HG03103 (cell line): Measurements from ENCODE around the gene PPP3R1.
"Not testable (repeated sequence)": the region's sequence is repeated elsewhere in the genome, so short reads cannot be mapped to it uniquely, and the experiment has no call there.

Experiments
- ATAC-seq: cut with Tn5 transposase; IDR thresholded peaks from one replicate; pipeline ENCODE4 v1.9.1; 2021; ENCODE audit warnings: low read depth; ENCODE audit not compliant: unreplicated experiment

PPP3R1 gene

DNA sequence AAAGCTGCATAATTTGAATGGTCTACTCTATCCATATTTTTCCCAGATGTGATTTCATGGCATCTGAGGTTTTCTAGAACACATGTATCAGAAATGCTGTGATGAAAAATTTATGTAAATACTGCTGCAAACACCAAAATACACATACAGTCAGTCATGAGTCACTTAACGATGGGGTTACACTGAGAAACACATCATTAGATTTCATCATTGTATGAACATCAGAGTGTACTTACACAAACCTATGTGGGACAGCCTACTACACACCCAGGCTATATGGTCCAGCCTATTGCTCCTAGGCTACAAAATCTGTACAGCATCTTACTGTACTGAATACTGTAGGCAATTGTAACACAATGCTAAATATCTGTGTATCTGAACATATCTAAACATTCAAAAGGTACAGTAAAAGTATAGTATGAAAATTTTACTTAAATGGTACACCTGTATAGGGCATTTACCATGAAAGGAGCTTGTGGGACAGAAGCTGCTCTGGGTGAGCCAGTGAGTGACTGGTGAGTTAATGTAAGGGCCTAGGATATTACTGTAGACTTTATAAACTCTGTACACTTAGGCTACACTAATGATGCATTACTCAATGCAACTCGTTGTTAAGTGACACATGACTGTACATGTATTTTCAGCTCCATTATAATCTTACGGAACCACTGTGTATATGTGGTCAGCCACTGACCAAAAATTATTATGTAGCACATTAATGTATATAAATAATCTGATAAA is 61.2 kb downstream of the PPP3R1 start:
- no peak for ATAC-seq

DNA sequence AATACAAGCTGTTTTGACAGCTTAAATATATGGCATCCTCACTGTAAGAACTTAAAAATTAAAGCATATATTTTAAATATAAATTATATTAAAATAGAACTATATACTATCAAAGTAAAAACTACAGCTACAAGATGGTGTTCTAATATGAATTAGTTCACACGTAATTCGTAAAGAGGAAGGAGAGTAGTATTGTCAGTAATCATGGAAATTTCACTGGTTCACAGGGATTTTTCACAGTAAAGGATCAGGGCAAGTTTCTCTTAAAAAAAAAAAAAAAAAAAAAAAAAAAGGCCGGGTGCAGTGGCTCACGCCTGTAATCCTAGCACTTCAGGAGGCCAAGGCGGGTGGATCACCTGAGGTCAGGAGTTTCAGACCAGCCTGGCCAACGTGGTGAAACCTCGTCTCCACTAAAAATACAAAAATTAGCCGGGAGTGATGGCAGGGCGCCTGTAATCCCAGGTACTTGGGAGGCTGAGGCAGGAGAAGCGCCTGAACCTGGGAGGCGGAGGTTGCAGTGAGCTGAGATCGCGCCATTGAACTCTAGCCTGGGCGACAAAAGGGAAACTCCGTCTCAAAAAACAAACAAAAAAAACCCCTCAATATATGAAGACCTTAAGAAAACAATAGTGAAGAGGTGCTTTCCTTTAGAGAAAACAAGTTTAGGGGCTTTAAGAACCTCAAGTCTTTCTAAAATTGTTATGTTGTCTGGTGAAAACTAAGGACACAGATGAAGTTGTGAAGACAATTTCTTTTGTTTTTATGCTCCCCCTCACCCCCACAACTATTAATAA is 62.1 kb downstream of the PPP3R1 start:
- ATAC-seq, result no peak

DNA sequence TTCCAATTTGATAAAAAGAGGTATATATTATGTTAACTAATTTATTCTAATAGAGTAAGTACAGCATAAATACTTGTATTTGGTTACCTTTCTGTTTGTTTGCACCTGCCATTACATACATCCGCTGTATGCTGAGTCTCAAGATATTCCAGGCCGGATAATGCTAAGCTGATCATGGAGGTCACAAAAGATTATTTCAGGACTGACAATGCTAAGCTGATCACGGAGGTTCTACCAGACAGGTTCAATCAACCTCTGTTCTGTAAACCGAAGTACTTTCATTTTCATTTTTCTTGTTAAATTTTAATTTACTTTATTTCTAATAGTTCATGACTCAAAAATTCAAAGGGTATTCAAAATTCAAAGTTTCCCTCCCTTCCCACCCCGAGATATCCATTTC is 63.5 kb downstream of the PPP3R1 start:
- no peak for ATAC-seq

DNA sequence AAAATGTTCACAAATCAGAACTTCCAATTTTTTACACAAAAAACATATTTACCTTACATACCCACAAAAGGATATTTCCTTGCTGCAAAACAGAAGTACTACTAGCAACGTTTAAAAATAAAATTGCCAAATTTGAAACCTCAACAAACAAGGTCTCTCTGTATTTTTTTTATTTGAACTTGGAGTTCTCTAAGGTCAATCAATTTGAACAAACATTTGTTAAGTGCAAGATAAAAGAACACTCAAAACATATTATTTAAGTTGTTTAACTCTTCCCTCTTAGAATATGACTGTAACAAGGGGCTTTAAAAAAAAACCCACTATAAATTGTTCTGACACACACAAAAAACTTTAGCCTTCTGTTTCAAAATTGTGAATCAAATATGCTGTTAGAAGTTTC is 65.0 kb downstream of the PPP3R1 start:
- ATAC-seq, result no peak

DNA sequence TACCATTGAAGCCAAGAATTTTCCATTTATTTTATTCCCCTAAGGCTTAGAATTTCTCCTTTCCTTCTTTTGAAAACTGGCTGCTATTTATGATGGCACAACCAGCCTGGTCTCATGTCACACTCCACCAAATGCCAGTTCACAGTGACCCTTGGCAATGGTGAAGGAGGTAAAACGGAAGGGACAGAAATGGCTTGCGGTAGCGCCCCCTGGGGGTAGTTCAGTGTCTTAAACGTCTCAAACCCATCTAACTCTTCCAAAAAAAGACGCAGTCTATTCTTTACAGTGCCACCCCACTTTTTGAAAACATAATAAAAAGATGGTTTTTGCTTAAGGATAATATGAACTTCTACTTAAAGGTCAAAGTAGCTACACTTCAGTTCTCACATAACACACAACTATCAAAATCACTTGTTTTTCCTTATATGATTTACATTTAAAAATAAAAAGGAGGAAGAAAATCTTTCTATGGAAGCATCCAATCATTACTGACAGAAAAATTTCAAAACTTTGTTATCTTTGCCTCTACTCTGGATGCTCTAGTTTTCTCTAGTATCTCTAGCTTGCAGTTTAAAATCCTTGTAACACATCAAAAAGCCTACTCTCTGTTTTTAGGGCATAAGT is 66.7 kb downstream of the PPP3R1 start:
- ATAC-seq, result no peak

DNA sequence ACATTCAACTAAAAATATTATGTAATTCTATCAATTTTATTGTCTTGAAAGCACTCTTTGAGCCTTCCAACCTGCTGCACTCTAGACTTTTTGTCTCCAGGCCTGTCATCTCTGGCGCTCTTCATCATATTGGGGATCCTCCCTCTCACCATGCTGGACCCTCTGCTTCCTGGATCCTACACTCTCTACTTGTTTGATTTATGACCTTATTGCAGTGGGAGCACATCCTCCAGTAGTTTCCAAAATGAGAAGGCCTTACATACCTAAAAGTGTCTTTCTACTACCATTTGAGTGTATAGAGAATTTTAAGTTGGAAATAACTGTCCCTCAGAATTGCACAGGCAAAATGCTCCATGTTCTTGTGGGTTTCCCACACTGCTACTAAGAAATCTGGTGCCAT is 69.4 kb downstream of the PPP3R1 start:
- no peak for ATAC-seq

DNA sequence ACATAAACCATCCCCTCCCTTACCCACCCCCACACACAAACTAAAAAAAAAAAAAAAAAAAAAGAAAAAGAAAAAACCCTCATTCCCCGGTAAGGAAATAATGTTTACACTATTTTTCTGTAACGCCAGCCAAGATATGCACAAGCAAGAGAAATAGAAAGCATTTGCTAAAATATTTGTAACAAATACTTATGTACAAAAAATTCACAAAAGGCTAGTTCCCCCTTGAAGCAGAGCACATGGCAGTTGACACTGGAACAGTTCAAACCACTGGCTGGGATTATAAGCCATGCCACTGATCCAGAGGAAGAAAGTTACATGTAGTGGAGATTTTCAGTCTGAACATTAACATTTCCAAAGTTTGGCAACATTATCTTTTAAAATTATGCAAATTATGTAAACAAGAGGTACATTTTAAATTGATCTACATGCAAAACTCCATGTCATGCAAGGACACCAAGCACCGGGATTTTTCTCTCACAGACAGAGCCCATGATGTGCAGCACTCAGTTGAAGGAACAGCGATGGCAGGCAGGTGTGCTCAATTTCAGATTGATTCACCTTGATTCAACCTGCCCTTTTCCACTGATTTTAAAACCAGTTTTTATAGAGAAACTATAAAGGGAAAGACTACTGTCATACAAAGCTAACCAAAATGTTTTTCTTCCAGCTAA is 73.2 kb downstream of the PPP3R1 start:
- ATAC-seq, result no peak

DNA sequence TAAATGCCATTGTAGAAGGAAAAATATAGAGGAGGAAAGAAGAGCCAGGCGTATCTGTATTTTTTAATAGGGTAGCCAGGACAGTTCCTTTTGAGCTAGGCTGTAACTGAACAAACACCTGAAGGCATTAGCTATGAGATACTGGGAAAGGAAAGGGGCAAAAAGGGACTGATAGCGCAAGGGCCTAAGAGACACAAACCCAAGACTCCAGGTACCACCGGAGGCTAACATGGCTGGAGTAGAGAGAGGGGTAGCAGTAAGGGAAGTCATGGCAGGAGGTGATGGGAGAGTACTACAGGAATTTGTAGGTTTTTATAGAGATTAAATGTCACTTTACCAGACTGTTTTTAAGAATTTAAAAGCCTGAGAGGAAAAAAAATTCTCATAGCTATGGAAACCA is 73.9 kb downstream of the PPP3R1 start:
- ATAC-seq, result no peak

DNA sequence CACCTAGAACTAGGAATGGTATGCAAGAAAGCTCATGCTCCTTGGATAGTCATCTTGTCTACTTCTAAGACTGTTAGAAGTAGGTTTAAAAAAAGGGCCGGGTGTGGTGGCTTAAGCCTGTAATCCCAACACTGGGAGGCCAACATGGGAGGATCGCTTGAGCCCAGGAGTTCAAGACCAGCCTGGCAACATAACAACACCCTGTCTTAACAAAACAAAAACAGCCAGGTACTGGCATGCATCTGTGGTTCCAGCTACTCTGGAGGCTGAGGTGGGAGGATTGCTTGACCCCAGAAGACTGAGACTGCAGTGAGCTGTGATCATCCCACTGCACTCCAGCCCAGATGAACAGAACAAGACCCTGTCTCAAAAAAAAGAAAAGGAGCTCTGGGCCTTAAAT is 74.8 kb downstream of the PPP3R1 start:
- no peak for ATAC-seq

DNA sequence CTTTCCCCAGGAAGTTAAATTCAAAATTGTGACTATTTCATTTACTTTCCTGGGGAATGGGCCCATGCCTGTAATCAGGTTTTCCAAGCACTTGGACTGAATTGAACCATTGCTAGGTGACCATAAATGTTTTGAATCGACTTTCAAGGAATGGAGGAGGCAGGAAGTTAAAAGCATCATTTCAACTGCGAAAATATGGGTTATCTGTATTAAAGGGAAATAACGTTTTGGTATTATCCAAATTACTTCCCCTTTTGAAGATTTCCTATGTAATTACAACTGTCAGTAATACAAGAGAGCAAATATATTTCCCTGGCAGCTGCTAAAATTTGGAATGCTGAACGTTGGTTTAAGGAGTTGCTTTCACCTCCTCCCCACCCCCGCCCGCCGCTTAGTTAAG is 75.7 kb downstream of the PPP3R1 start:
- ATAC-seq, result no peak

DNA sequence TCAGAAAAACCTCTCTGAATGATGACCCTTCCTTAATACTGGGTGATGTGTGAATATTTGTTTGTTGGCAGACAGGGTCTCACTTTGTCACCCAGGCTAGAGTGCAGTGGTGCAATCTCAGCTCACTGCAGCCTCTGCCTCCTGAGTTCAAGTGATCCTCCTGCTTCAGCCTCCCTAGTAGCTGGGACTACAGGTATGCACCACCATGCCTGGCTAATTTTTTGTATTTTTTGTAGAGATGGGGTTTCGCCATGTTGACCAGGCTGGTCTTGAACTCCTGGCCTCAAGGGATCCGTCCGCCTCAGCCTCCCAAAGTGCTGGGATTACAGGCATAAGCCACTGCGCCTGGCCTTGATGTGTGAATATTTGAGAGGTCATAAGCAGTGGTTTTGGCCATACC is 77.1 kb downstream of the PPP3R1 start:
- ATAC-seq, result not testable (repeated sequence)

DNA sequence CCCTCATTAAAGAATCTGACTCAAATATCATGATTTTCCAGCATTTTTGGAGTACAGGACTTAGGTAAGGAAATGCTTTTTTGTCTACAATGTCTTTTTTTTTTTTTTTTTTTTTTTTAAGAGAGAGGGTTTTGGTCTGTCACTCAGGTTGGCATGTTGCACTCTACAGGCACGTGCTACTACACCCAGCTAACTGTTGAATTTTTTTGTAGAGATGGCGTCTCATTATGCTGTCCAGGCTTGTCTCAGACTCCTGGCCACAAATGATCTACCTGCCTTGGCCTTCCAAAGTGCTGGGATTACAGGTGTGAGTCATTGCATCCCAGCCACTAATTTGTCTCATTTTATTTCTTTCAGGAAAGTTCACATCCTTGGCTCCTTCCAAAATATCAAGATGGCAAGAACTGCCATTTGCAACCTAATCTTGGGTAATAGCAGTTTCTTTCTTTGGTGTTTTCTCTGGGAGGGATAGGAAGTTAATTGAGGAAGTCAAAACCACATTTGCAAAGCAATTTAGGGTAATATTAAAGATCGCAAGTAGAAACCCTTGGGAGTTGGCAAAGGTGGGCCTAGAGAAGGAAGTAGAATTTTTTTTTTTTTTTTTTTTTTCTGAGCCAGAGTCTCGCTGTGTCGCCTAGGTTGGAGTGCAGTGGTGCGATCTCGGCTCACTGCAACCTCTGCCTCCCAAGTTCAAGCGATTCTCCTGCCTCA is 79.2 kb downstream of the PPP3R1 start:
- no peak for ATAC-seq

DNA sequence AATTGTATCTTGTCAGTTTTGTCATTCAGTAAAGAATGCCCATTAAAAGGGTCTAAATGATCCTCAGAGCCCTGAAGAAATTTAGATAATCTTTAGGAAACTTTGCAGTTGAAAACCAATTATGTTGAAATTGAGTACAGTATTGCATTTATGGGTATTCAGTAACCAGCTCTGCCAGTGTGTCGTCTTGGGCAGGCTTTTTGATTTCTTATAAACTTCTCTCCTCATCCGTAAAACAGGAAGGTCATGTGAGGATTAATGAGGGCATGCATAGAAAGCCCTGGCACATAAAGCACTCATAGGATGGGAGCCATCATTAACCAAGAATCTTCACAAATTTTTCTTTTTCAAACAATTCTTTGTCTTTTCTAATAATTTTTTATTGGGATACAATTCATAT is 79.8 kb downstream of the PPP3R1 start:
- ATAC-seq, result no peak

DNA sequence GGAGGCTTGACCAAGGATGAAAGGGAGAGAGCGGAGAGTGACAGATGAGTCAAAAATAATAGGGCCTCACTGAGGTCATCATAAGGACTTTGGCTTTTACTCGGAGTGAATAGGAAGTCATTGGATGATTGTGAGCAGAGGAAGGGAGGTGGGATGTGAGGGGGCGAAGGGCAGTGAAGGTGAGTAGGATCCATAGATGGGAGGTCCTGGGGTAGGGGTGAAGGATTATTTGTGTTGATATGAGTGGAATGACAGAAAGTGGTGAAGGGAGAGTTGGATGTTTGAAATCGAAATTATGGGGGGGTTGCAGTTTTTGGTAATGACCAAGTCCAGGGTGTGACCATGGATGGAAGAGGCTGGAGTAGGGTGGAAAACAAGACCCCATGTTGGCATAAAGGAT is 80.6 kb downstream of the PPP3R1 start:
- no peak for ATAC-seq

DNA sequence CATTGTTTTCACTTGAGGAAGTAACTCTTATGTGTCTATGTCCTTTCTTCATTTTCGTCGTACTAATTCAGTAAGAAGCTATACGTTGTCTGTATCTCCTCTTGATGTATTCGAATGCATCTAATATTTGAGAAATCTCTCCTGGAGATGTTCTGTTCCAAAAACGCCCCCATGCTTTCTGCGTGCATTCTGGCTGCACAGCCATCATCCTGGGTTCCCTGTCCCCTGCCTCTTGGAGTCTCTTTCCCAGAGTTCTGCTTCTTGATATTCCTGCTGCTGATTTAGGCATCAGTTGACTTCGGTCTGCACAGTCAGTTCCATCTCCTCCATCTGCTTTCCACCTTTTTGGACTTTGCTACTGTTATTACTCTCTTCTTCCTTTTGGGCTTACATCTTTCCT is 81.2 kb downstream of the PPP3R1 start:
- ATAC-seq, result no peak

DNA sequence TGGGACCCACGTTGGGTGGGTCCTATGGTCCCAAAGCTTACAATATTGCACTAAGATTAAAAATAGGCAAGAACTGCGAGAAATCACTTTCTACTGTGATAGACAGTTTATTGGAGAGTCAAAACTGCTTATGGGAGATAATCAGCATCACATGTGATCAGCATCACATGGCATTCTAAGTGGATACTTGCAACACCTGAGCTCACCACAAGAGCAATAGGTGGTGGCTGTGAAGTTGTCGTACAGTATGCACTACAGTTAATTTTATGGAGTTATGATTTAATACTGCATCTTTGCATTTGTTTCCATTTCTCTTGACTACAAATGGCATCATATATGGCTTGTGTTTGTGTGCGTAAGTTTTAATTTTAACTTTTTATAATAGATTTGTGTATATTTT is 83.0 kb downstream of the PPP3R1 start:
- no peak for ATAC-seq

DNA sequence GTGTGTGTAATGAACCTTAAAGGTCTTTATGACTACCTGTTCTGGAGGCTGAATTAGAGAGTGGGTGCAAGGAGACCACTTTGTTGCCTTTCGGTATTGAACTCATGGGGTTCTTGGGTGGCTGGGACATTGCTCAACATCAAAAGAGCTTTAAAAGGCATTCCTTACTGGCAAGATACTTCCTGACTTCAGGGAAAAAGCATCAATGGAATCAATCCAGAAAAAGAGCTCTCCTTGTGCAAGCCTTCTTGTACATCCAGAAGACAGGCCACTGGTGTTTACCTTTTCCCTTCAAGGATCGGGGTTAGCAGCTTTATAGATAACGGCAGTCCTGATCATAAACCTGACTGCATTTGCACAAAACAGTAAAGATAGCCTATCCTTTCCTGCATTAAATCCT is 85.1 kb downstream of the PPP3R1 start:
- ATAC-seq, result no peak

DNA sequence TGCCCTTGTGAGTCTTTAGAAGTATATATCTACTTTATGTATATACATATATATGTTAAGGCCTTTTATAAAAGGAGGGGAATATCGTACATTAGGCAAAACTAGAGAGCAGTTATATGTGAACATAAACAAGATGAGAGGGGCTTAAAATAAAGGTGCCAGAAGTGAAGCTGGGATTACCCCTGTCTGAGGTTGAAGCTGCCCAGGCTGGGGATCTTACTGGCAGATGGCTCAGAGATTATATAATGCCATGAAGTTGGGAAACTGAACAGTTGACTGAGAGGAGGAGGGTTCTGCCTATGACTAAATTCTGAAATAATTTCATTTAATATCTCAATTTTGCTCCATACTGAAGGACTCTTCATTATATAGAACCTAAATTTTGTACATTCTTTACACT is 88.7 kb downstream of the PPP3R1 start:
- ATAC-seq, result no peak

DNA sequence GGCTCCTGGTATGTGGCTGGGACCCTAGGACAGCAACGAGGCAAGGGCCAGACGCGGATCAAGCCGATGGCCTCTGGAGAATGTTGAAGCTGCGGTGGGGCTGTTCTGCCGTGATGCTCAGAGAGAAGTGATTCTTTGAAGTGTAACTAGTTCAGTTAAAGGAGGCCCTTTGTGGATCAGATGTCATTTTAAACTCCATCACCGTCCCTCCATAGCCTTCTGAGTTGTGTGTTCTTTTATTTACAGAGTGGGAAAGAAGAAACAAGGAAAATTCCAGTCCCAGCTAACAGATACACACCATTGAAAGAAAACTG is 94.2 kb downstream of the PPP3R1 start:
- no peak for ATAC-seq

DNA sequence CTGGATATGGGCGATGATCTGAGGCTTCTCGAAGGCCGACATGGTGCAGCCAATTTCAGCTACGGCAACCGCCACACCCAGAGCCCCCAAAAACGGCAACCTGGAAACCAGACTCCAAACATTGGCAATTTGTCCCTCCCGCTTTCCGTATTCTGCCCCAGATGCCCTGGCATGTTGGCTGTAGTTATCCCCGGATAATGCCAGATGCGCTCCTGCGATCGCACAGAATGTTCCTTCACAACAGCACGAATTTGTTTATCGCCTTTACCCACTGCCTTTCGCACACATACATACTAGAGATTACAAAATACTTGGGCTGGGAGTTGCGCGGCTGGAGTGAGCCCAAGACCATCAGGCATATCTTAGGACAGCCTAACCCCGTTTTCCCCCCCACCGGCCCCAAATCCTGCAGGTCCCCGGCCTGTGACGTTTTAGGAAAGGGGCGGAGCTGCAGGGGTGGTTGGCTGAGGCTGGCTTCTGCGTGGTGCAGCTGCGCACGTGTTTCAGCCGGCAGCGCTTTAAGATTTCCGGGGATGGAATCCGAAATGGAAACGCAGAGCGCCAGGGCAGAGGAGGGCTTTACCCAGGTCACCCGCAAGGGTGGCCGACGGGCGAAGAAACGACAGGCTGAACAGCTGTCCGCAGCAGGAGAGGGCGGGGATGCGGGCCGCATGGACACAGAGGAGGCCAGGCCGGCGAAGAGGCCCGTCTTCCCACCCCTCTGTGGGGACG is 94.8 kb downstream of the PPP3R1 start, which contains the start of gene PNO1:
PNO1 (plus strand) TSS at position 487 of the 732 bp plus-strand sequence; CDS start at position 534, 47 bp downstream.
- ATAC-seq, result peak; percentile 88
